HG02623 (cell line): ENCODE measurements around the gene RLIM.
A peak's percentile ranks its signal among the peaks of the same experiment; 100 is the strongest.
"Not testable (repeated sequence)": the region's sequence is repeated elsewhere in the genome, so short reads cannot be mapped to it uniquely, and the experiment has no call there.

Experiments
- ATAC-seq: cut with Tn5 transposase; IDR thresholded peaks from one replicate; pipeline ENCODE4 v1.9.1; 2021; ENCODE audit warnings: moderate library complexity; ENCODE audit not compliant: unreplicated experiment

RLIM gene, protein sequence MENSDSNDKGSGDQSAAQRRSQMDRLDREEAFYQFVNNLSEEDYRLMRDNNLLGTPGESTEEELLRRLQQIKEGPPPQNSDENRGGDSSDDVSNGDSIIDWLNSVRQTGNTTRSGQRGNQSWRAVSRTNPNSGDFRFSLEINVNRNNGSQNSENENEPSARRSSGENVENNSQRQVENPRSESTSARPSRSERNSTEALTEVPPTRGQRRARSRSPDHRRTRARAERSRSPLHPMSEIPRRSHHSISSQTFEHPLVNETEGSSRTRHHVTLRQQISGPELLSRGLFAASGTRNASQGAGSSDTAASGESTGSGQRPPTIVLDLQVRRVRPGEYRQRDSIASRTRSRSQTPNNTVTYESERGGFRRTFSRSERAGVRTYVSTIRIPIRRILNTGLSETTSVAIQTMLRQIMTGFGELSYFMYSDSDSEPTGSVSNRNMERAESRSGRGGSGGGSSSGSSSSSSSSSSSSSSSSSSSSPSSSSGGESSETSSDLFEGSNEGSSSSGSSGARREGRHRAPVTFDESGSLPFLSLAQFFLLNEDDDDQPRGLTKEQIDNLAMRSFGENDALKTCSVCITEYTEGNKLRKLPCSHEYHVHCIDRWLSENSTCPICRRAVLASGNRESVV

DNA sequence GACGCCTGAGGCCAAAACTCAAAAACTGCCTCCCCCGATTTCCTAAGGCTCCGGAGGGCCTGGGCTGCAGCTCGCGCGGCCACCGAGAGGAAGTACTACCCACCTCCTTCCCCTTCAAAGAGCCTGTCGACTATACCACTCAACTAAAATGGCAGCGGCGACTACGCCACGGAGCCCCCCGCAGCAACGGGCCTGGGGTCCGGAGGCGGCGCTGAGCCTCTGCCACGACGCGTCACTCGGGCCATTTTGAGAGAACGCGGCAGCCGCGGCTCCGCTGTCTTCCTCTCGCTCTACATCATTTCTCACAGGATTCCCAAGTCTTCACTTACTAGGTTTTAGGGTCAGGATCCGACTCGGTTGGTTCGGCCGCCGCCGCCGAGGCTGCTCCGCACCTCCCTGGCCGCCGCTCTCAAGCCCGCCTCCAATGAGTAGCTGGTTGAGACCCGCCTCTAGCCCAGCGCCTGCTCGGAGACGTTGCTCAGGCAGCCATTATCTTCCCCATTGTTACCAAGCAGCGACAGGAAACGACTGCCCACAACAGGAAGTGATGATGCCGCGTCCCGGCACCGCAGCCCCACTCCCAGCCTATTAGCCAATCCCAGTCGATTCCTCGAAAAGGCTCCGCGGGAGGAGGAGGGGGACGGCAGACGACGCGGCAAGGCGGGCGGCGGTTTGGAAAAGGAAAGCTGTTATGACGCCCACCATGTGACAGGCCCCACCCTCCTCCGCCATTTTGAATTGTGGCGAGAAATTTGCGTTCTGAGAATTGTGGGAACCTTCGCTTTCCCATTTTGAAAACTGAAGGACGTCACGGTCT is at the start of gene RLIM:
TSS of gene RLIM (minus strand) at position 532 of the 817 bp plus-strand sequence. CDS start 18,647 bp downstream, outside the sequence.
- ATAC-seq = peak; percentile 95

DNA sequence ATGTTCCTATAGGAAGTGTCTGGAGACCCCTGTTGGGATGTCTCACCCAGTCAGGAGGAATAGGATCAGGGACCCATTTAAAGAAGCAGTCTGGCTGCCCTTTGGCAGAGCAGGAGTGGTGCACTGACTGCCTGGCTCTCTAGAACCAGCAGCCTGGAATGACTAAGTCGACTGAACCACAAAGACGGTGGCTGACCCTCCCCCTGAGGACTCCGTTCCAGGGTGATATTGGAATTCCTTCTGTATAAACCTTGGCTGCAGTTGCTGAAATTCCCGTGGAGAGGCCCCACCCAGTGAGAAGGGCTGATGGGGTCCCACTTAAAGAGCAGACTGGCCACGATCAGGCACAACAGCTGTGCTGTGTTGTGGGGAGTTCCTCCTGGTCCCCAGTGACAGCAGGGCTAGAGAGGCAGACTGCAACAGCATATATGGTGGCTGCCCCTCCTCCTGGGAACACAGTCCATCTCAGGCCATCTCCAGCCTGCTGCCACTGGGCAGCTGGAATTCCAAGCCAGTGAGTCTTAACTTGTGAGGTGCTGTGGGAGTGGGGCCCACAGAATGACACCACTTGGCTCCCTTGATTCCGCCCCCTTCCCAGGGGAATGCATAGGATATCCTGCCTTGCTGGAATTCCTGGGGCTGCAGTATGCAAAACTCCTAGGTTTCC is 41.8 kb upstream of the RLIM start:
- ATAC-seq = no peak

DNA sequence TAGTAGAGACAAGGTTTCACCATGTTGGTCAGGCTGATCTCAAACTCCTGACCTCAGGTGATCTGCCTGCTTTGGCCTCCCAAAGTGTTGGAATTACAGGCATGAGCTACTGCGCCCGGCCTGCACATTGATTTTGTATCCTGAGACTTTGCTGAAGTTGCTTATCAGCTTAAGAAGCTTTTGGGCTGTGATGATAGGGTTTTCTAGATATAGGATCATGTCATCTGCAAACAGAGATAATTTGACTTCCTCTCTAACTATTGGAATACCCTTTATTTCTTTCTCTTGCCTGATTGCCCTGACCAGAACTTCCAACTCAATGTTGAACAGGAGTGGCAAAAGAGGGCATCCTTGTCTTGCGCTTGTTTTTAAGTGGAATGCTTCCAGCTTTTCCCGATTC is 40.5 kb upstream of the RLIM start:
- not testable (repeated sequence) for ATAC-seq

DNA sequence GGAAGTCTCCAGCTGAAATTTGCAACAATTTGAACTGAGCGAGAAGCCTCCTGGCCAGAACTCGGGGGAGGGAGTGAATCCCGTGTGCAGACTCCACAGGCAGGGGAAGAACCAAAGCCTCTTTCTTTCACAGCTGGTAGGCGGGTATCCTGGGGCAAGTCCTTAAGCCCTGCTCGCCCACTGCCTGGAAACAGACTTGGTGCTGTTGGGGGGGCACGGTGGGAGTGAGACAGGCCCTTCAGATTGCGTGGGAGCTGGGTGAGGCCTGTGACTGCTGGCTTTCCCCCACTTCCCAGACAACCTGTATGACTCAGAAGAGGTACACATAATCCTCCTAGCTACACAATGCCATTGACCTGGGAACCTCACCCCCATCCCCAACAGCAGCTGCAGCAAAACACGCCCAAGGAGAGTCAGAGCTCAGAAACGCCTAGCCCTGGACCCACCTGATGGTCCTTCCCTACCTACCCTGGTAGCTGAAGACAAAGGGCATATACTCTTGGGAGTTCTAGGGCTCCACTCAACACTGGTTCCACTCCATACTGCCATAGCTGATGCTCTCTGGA is 22.4 kb upstream of the RLIM start:
- ATAC-seq = no peak

DNA sequence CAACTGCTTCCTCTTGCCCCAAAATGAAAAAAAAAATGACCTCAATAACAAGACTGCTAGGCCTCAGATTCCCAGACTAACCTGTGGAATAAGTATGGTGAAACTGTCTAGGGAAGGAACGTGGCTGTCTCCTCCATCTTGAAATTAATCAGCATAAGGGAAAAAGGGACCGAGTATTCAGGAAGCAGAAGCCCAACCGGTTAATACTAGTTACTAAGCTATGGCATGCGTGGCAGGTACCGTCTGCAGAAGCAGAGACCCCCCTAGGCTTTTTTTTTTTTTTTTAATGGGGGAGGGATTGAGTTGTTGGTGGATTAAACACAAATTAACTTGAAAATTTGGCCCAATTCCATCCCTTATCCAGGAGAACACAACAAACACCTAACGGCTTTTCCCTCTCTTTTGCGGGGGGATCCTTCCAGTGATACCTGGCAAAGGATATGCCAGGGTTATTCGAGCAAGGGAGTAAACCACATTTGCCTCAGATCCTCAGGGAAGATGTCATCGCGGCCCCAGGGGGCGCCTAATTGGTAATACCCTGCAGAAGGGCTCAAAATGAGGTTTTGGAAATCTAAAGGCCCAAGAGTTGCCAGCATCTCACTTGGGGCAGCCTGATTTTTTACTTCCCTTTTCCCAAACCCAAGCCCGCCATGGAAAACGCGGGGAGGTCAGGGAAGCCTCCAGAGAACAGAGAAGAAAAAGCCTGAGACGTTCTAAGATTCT is 893 bp downstream of the RLIM start:
- ATAC-seq = no peak

DNA sequence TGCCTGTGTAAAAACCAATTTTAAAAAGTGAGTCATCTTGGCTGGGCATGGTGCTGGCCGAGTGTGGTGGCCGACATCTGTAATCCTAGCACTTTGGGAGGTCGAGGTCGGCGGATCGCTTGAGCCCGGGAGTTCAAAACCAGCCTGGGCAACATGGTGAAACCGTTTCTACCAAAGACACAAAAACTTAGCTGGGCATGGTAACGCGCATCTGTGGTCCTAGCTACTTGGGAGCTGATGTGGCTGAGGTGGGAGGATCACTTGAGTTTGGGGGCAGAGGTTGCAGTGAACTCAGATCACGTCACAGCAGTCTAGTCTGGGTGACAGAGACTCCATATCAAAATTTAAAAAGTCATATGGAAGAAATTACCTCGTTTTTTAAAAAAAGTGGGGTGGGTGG is 7.6 kb downstream of the RLIM start:
- ATAC-seq = no peak

DNA sequence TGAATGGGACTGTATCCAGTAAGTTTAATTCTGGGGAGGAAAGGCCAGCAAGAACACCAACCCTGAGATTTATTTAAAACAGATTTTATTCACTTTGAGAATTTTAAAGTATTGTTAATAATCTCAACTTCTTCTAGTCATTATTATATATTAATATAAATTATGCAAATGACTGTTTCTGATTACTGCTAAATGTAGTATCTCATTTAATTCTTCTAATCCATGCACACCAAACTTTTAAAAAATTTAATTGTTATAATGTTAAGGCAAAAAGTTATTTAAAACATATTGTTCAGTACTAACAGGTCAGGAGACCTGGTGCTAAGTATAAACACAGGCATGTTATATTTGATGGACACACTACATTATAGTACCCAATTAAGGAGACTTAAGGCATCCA is 8.1 kb downstream of the RLIM start:
- ATAC-seq = no peak

DNA sequence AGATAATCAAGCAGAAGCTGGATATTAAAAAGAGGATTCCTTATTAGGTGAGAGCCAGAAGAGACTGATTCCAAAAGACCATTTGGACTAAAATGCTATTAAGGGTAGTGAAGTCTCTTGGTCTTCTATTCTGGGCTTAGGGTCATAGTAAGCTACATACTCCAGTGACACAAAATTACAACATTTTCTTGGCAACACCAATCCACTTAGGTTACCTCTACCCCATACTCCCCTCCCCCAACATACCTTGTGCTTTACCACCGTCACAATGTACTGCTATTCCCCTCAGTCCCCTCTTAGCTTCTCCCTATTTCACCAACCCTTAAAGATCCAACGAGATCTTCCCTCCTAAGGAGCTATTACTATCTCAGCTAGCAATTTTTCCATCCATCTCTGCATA is 11.4 kb downstream of the RLIM start:
- ATAC-seq = no peak

DNA sequence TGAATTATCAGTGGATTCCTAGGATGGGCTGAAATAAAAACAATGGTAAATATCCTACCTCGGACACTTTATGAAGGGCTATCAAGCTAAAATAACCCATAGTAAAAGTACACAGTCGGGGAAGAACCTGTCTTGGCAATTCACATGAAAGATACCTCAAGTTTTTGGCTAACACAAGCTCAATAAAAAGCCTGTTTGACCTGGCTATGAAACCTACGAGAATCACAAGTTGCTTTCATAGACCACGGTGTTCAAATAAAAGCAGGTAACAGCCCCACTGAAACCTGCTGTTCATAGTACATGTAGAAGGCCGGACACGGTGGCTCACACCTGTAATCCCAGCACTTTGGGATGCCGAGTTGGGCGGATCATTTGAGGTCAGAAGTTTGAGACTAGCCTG is 12.3 kb downstream of the RLIM start:
- ATAC-seq = no peak

DNA sequence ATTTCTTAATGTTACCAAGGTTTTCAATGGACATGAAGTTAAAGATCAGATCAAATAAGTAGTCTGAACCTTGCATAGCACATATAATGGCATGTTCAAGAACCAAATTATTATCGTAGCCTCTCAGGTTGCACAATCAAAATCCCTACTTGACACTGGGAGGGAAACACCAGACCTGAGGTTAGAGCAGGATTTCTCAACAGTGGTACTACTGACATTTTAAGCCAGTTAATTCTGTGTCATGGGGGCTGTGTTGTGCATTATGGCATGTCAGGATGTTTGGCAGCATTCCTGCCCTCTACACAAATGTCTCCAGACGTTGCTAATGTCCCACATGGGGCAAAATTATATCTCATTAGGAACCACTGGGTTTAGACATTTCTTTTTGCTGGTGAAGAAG is 20.8 kb downstream of the RLIM start:
- ATAC-seq = no peak

DNA sequence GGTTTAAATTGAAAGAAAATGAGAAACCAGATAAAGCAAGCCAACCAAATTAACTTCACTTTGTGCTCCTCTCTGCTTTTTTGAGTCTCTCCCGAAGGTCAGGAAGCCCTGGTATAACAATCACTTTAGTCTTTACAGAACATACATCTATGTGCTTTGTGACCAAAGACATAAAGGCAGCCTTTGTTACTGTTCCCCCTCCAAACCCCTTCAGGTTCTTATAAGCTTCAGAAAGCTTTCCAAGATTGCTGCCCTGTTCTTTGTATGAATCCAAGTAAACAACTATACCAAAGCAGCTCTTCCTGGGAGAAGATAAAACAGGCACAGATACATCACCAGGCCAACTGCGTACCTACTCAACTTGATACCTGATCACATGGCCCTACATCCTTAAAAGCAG is 28.7 kb downstream of the RLIM start:
- no peak for ATAC-seq

DNA sequence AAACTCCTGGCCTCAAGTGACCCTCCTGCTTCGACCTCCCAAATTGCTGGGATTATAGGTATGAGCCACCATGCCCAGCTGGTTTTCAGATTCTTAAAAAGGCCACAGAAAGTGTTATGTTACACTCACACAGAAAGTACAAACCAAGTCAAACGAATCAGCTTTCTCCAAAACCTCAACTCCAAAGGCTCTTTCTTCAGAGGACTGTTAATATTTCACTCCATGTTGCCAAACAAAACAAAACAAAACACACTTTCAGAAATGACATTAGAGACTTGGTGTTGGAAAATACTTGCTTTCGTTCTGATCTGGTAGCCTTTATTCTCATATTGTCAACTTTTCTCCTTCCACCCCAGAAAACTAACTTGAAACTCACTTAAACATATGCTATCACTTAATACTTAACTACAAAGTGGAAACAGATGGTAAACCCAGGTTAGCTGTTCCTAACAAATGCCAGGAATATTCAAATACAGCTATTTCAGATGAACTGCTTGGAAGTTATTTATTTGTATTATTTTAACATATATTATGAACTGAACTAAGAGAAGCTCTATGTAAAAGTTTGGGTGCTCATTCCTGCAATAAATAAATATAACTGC is 34.7 kb downstream of the RLIM start:
- no peak for ATAC-seq

DNA sequence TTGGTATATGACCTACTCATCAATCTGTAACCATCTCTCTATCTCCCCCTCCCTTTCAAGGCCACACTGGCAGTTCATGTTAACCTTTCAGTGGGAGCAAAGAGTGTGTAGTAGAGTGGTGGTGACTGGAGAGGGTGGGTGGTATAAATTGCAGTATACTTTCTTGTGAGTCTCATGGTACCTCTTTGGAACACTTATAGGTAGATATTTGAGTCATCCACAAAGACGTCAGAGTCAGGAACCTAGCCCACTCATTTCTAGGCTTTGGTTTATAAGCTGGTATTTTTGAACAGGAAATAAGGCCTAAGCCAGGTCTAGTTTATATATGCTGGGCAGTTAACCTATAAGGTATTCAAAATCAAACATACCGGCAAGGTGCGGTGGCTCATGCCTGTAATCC is 36.3 kb downstream of the RLIM start:
- no peak for ATAC-seq

DNA sequence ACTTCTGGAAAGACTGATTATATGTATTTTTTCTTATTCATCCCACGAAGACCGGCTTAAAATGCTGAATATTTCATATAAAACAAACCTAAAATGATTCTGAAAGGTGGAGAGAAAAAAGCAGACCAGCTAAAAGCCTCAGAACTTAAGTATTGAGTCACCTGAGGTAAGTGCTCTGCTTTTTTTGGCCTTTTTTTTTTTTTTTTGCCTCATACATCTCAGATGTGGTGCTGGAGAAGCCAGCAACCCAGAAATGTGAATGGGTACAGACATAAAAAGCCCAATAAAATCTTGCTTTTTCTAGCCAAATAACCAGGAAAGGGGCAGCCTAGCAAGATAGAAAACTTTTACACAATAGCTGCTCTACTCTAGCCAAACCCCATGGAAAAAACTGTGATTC is 57.0 kb downstream of the RLIM start:
- no peak for ATAC-seq

DNA sequence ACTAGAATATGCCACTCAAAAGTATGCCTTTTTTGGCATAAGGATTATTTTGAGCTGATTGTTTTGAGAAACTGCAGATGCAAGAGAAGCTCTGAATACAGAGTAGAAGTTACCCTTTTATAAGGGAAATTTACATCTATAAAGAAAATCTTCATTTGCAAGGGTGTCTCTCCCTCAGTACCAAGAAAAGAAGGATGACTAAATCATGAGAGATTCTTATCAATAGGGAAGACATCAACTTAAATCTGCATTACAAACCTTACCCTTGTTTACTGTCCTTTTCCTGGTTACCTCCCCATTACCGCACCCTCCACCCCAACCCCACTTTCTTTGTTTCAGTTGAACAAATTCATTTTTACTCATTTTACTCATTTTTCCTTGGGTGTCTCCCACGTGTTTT is 62.5 kb downstream of the RLIM start:
- no peak for ATAC-seq

DNA sequence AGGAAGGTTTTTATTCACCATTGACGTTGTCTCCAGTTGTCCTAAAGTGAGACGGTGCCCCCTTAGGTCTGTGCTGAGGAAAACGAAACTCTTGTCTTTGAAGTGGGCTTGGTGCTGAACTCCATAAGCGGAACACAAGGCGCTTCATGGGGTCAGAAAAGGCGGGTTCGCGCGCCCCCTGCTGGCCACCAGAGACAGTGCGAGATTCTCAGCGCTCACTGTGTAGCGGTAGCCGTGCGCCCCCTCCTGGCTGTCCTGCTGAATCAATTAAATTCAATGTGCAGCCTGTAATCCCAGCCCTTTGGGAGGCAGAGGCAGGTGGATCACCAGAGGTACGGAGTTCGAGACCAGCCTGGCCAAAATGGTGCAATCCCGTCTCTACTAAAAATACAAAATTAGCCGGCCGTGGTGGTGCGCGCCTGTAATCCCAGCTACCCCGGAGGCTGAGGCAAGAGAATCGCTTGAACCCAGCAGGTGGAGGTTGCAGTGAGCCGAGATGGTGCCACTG is 64.1 kb downstream of the RLIM start:
- peak; percentile 86 for ATAC-seq

DNA sequence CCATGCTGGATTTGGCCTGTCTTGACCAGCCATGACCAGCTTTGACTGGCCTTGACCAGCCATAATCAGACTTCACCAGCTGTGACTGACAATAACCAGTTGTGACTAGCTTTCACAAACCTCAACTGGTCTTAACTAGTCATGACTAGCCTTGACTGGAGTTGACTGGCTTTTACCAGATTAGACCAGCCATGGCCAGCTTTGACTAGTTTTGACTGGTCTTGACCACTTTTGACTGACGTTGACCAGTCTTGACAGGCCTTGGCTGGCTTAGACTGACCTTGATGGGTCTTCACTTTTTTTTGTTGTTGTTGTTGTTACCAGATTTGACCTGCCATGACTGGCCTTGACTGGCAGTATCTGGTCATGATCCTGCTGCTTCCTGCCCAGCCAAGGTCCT is 67.4 kb downstream of the RLIM start:
- no peak for ATAC-seq

DNA sequence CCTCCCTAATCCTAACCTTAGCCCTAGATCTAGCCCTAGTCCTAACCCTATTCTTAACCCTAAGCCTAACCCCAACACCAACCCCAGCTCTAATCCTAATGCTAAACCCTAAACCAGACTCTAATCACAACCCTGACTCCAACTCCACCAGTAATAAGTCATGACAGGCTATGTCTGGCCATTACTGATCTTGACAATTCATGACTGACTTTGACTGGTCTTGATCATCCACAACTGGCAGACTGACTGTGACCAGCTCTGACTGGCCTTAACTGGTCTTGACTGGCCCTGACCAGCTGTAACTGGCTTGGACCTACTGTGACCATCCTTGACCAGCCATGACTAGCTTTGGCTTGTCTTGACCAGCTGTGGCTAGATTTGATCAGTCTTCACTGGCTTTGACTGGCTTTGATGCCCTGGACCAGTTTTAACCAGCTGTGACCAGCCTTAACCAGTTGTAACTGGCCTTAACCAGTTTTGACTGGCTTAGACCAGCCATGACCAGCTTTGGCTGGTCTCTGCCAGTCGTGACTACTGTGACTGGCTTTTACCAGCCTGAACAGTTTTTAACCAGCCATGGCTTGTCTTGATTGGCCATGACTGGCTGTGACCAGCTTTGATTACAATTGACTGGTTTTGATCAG is 68.4 kb downstream of the RLIM start:
- no peak for ATAC-seq

DNA sequence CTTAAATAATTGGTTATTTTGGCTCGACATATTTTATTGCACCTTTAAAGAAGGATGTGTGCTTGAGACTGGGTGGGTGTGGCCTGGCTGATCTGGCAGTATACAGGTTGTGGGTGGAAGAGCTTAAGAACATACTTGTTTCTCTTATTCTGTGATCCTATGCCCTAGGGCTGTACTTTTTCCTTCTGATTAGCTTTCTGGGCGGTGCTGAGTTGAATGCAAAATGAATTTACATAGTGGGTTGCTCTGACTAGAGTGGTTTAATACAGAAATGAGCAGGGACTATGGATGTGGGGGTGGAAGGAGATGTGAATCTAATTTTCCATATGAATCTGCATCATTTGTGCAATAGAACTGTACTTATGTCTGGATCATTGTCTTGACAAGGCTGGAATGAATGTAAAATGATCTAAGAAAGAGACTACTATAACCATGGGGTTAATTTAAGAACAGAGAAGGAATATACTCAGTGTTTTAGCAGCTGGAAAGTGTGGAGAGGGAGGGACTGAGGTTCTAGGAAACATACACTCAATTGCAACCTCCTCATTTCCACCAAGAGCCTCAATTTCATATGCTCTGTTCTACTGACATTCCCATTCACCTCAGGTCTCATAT is 73.7 kb downstream of the RLIM start:
- no peak for ATAC-seq
